SK-N-SH treated with all-trans-retinoic acid at 6 μM for 48 hours (cell line): ENCODE data around the gene SLC30A2.
A peak's percentile ranks its signal among the peaks of the same experiment; 100 is the strongest.

Source experiments
- ATAC-seq: fragments of 200-7000 bp; cut with Tn5 transposase; 3 replicates; pipeline ENCODE4 v1.9.1; 2020; ENCODE audit warnings: mild to moderate bottlenecking, moderate library complexity
- BACH2 ChIP-seq: fragments of 250-450 bp; sonication (Bioruptor Pico); IDR thresholded peaks from 2 replicates; pipeline ENCODE4 v1.9.0; 2021; ENCODE audit warnings: mild to moderate bottlenecking, borderline replicate concordance
- CSDC2 ChIP-seq: fragments of 250-450 bp; sonication (Bioruptor Pico); IDR thresholded peaks from 2 replicates; pipeline ENCODE4 v1.5.0; 2020; ENCODE audit warnings: mild to moderate bottlenecking, moderate library complexity
- CSRNP3 ChIP-seq: fragments of 250-450 bp; sonication (Bioruptor Pico); IDR thresholded peaks from 2 replicates; pipeline ENCODE4 v1.5.1; 2021; ENCODE audit warnings: mild to moderate bottlenecking, moderate library complexity
- GLIS3 ChIP-seq: fragments of 250-450 bp; sonication (Bioruptor Pico); IDR thresholded peaks from 2 replicates; pipeline ENCODE4 v1.5.0; 2020; ENCODE audit warnings: mild to moderate bottlenecking, moderate library complexity
- ISL1 ChIP-seq: fragments of 250-450 bp; sonication (Bioruptor Pico); IDR thresholded peaks from 2 replicates; pipeline ENCODE4 v2.1.2; 2022; ENCODE audit warnings: mild to moderate bottlenecking, moderate library complexity
- PATZ1 ChIP-seq: fragments of 250-450 bp; sonication (Bioruptor Pico); IDR thresholded peaks from 2 replicates; pipeline ENCODE4 v1.8.0; 2020; ENCODE audit warnings: mild to moderate bottlenecking, moderate library complexity, borderline replicate concordance
- POU6F1 ChIP-seq: fragments of 250-450 bp; sonication (Bioruptor Pico); IDR thresholded peaks from 2 replicates; pipeline ENCODE4 v1.8.0; 2021; ENCODE audit warnings: low read depth, mild to moderate bottlenecking, moderate library complexity, borderline replicate concordance
- RARB ChIP-seq: fragments of 250-450 bp; sonication (Bioruptor Pico); IDR thresholded peaks from 2 replicates; pipeline ENCODE4 v1.8.0; 2021; ENCODE audit warnings: mild to moderate bottlenecking, moderate library complexity
- SNAI2 ChIP-seq: fragments of 250-450 bp; sonication (Bioruptor Pico); IDR thresholded peaks from 2 replicates; pipeline ENCODE4 v1.5.0; 2020; ENCODE audit warnings: mild to moderate bottlenecking, moderate library complexity
- TCF4 ChIP-seq: fragments of 250-450 bp; sonication (Bioruptor Pico); IDR thresholded peaks from 2 replicates; pipeline ENCODE4 v1.8.0; 2021; ENCODE audit warnings: mild to moderate bottlenecking, moderate library complexity, borderline replicate concordance
- TOX ChIP-seq: fragments of 250-450 bp; sonication (Bioruptor Pico); IDR thresholded peaks from 2 replicates; pipeline ENCODE4 v1.8.0; 2021; ENCODE audit warnings: mild to moderate bottlenecking, moderate library complexity, borderline replicate concordance
- ZC3H10 ChIP-seq: fragments of 250-450 bp; sonication (Bioruptor Pico); IDR thresholded peaks from 2 replicates; pipeline ENCODE4 v1.5.1; 2021; ENCODE audit warnings: mild to moderate bottlenecking, moderate library complexity
- ZFP3 ChIP-seq: fragments of 250-450 bp; sonication (Bioruptor Pico); IDR thresholded peaks from 2 replicates; pipeline ENCODE4 v1.5.0; 2020; ENCODE audit warnings: mild to moderate bottlenecking, moderate library complexity
- ZNF70 ChIP-seq: fragments of 450-650 bp; formaldehyde crosslinking; IDR thresholded peaks from 2 replicates; pipeline ENCODE4 v1.5.0; 2020; ENCODE audit warnings: mild to moderate bottlenecking, moderate library complexity
- ZNF8 ChIP-seq: fragments of 450-650 bp; formaldehyde crosslinking; IDR thresholded peaks from 2 replicates; pipeline ENCODE4 v1.5.0; 2020; ENCODE audit warnings: mild to moderate bottlenecking, moderate library complexity
- TF ChIP-seq, protein P1 (sequence below): fragments of 250-450 bp; sonication (Bioruptor Pico); IDR thresholded peaks from 2 replicates; pipeline ENCODE4 v1.5.0; 2020; ENCODE audit warnings: mild to moderate bottlenecking, moderate library complexity

Gene SLC30A2

GRCh38 chr1:25999041-25999800, 46.7 kb downstream of the SLC30A2 start:
- no peak for TF ChIP-seq ISL1
- TF ChIP-seq TCF4 (CRISPR knock-in tag), result no peak
- TF ChIP-seq CSDC2 (CRISPR knock-in tag), result no peak
- TF ChIP-seq, protein P1, sequence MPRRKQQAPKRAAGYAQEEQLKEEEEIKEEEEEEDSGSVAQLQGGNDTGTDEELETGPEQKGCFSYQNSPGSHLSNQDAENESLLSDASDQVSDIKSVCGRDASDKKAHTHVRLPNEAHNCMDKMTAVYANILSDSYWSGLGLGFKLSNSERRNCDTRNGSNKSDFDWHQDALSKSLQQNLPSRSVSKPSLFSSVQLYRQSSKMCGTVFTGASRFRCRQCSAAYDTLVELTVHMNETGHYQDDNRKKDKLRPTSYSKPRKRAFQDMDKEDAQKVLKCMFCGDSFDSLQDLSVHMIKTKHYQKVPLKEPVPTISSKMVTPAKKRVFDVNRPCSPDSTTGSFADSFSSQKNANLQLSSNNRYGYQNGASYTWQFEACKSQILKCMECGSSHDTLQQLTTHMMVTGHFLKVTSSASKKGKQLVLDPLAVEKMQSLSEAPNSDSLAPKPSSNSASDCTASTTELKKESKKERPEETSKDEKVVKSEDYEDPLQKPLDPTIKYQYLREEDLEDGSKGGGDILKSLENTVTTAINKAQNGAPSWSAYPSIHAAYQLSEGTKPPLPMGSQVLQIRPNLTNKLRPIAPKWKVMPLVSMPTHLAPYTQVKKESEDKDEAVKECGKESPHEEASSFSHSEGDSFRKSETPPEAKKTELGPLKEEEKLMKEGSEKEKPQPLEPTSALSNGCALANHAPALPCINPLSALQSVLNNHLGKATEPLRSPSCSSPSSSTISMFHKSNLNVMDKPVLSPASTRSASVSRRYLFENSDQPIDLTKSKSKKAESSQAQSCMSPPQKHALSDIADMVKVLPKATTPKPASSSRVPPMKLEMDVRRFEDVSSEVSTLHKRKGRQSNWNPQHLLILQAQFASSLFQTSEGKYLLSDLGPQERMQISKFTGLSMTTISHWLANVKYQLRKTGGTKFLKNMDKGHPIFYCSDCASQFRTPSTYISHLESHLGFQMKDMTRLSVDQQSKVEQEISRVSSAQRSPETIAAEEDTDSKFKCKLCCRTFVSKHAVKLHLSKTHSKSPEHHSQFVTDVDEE (CRISPR knock-in tag), result no peak

GRCh38 chr1:25997828-25998761, 47.8 kb downstream of the SLC30A2 start, which contains the start of gene PAFAH2:
PAFAH2 (minus strand) TSS chr1:25998063; CDS start chr1:25990816, 7,247 bp downstream.
- TF ChIP-seq RARB, result 0 out of 2 replicates have a peak, but pooled peaks have one; percentile 55
- TF ChIP-seq TCF4 (CRISPR knock-in tag), result peak; percentile 48; the same call in 1 of the 2 replicates
- 0 out of 2 replicates have a peak, but pooled peaks have one; percentile 18 for TF ChIP-seq BACH2 (CRISPR knock-in tag)
- peak; percentile 81 for TF ChIP-seq ZFP3 (CRISPR knock-in tag)
- no peak for TF ChIP-seq CSDC2 (CRISPR knock-in tag)
- TF ChIP-seq TOX, result no peak
- TF ChIP-seq SNAI2 (CRISPR knock-in tag), result 0 out of 2 replicates have a peak, but pooled peaks have one; percentile 40
- TF ChIP-seq GLIS3 (CRISPR knock-in tag), result no peak
- TF ChIP-seq PATZ1 (CRISPR knock-in tag), result peak; percentile 43; the same call in 1 of the 2 replicates
- TF ChIP-seq, protein P1 (CRISPR knock-in tag), result peak; percentile 88
- ATAC-seq, result peak; percentile 99

More at GRCh38 chr1:25999041-25999800, 46.7 kb downstream of the SLC30A2 start:
- ATAC-seq, result no peak

DNA sequence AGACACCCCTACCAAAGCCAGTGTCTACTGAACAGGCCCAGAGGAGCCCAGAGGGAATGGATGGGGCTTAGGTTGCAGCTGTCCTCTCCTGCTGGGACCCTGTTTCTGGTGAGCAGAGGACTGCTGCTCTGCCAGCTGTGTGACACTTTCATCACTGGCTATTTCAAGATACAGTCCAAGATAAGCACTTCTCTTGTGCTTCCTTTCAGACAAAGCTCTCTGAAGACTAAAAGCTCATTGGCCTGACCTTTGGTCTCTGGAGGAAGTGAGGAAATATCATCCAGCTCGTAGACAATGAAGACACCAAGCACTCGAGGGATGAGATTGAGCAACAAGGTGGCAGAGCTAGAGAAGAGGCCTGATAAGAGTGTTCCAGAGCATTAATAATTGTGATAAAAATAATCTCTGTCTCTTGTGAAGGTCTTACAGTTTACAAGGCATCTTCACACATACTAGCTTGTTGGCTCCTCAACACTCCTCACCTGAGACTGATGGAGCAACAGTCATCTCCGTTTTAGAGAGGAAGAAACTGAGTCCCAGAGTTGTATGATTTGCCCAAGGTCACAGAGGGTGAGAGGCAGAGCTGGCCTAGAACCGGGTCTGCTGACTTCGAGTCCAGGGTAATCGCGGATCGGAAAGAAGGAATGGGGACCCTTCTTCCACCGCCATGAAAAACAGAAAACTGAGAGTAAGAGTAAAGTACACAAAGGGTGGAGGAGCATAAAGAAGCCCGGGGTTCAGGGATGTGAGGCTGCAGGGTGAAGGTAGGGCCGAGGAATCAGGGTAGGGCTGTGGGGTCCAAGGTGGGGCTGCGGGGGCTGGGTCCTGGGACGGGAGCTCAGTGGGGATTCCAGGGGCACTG, 48.7 kb downstream of the SLC30A2 start:
- ATAC-seq, result no peak; the same call in 1 of the 3 replicates

More for the DNA sequence above, 48.7 kb downstream of the SLC30A2 start:
- TF ChIP-seq ZNF8 (CRISPR knock-in tag), result no peak
- no peak for TF ChIP-seq GLIS3 (CRISPR knock-in tag)
- no peak for TF ChIP-seq POU6F1
- no peak for TF ChIP-seq ZNF70 (CRISPR knock-in tag)
- TF ChIP-seq CSRNP3 (CRISPR knock-in tag), result no peak
- TF ChIP-seq TCF4 (CRISPR knock-in tag), result no peak
- no peak for TF ChIP-seq ZC3H10 (CRISPR knock-in tag)
